HEK293 (cell line): ENCODE data around the gene DUS1L.

Experiments
- PATZ1 ChIP-seq: fragments of 450-650 bp; formaldehyde crosslinking; IDR thresholded peaks from 2 replicates; pipeline ENCODE4 v1.5.1; 2016; ENCODE audit warnings: missing biosample characterization, missing genetic modification characterization
- PBX3 ChIP-seq: sonication (generic); formaldehyde crosslinking; IDR thresholded peaks from 2 replicates; pipeline ENCODE4 v1.8.1; 2022; ENCODE audit warnings: mild to moderate bottlenecking, moderate library complexity, missing genetic modification reagents
- ZBTB1 ChIP-seq: fragments of 450-650 bp; formaldehyde crosslinking; IDR thresholded peaks from 2 replicates; pipeline ENCODE4 v1.5.1; 2016; ENCODE audit warnings: missing biosample characterization, missing genetic modification characterization
- ZBTB48 ChIP-seq: fragments of 450-650 bp; formaldehyde crosslinking; IDR thresholded peaks from 2 replicates; pipeline ENCODE4 v1.5.1; 2016; ENCODE audit warnings: missing biosample characterization, missing genetic modification characterization
- ZNF175 ChIP-seq: fragments of 450-650 bp; formaldehyde crosslinking; IDR thresholded peaks from 2 replicates; pipeline ENCODE4 v1.5.1; 2016; ENCODE audit warnings: missing biosample characterization, missing genetic modification characterization
- ZNF202 ChIP-seq: fragments of 450-650 bp; formaldehyde crosslinking; IDR thresholded peaks from 2 replicates; pipeline ENCODE4 v1.5.1; 2016; ENCODE audit warnings: missing biosample characterization, missing genetic modification characterization, borderline replicate concordance
- ZNF677 ChIP-seq: fragments of 450-650 bp; IDR thresholded peaks from 2 replicates; pipeline ENCODE4 v1.5.0; 2018; ENCODE audit warnings: missing biosample characterization, mild to moderate bottlenecking, missing genetic modification characterization, moderate library complexity
- ZNF785 ChIP-seq: fragments of 450-650 bp; formaldehyde crosslinking; IDR thresholded peaks from 2 replicates; pipeline ENCODE4 v1.5.1; 2016; ENCODE audit warnings: missing biosample characterization, missing genetic modification characterization

GRCh38 chr17:82083533-82084359 is 18.1 kb upstream of the DUS1L start:
- TF ChIP-seq ZNF677 (tag by site-specific recombination) (no peak), PBX3 (no peak), ZBTB48 (tag by site-specific recombination) (no peak), ZNF785 (tag by site-specific recombination) (no peak), PATZ1 (0 out of 2 replicates have a peak, but pooled peaks have one; percentile 37), ZNF202 (tag by site-specific recombination) (no peak), ZBTB1 (no peak), ZNF175 (tag by site-specific recombination) (no peak)
